Vagina (tissue), 2 donors: ENCODE measurements around the gene MROH7.

Experiments
- POLR2A ChIP-seq, 2 donors: fragments of 450-650 bp; IDR thresholded peaks; one replicate each; pipeline ENCODE4 v1.6.1; 2017; ENCODE audit warnings: antibody characterized with exemption in 2 of 2, mild to moderate bottlenecking in 2 of 2, moderate library complexity in 2 of 2
- TF ChIP-seq, protein P1 (sequence below), 3 experiments: fragments of 450-650 bp in 2 of 3; fragments of 200-600 bp in 1 of 3; sonication (generic) in 1 of 3; IDR thresholded peaks; one replicate each; pipeline ENCODE4 v1.5.1; 2017 to 2019; ENCODE audit warnings: antibody characterized with exemption in 3 of 3, mild to moderate bottlenecking in 2 of 3, moderate library complexity in 2 of 3

DNA sequence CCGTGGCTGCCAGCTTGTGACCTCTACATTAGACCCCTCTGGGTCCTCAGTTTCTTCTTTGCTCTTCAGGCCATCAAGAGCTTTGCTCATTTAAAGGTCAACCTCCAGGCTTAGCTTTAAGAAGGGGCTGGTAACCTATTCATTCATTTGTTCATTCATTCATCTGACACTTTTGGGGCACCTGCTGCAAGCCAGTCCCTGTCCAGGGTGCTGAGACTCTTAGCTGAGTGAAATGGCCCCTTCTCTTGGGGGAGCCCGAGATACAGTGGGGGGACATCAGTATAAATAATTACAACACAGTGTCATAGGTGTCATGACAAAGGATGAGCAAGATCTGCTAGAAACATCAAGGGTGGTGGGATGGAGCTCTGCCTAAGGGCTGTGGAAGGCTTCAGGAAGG, 63.6 kb downstream of the MROH7 start:
- no peak for TF ChIP-seq POLR2A (IDR thresholded peaks at IDR 0.05)
- TF ChIP-seq, protein P1, sequence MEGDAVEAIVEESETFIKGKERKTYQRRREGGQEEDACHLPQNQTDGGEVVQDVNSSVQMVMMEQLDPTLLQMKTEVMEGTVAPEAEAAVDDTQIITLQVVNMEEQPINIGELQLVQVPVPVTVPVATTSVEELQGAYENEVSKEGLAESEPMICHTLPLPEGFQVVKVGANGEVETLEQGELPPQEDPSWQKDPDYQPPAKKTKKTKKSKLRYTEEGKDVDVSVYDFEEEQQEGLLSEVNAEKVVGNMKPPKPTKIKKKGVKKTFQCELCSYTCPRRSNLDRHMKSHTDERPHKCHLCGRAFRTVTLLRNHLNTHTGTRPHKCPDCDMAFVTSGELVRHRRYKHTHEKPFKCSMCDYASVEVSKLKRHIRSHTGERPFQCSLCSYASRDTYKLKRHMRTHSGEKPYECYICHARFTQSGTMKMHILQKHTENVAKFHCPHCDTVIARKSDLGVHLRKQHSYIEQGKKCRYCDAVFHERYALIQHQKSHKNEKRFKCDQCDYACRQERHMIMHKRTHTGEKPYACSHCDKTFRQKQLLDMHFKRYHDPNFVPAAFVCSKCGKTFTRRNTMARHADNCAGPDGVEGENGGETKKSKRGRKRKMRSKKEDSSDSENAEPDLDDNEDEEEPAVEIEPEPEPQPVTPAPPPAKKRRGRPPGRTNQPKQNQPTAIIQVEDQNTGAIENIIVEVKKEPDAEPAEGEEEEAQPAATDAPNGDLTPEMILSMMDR (IDR thresholded peaks at IDR 0.05) = no peak
